PC-3 (cell line): ENCODE measurements around the gene COPG2.
"Not testable (repeated sequence)": the region's sequence is repeated elsewhere in the genome, so short reads cannot be mapped to it uniquely, and the experiment has no call there.

ENCODE experiments used
- EZH2phosphoT487 ChIP-seq: fragments of 300-600 bp; sonication (generic); IDR thresholded peaks from 2 replicates; pipeline ENCODE4 v1.6.1; 2018; ENCODE audit warnings: mild to moderate bottlenecking, antibody characterized with exemption, low read length, borderline replicate concordance
- TF ChIP-seq, protein P1 (sequence below): fragments of 300-600 bp; sonication (generic); conservative IDR thresholded peaks from 2 replicates; pipeline ENCODE4 v1.5.1; 2017; ENCODE audit warnings: antibody characterized with exemption, low read depth, mild to moderate bottlenecking, low read length

DNA sequence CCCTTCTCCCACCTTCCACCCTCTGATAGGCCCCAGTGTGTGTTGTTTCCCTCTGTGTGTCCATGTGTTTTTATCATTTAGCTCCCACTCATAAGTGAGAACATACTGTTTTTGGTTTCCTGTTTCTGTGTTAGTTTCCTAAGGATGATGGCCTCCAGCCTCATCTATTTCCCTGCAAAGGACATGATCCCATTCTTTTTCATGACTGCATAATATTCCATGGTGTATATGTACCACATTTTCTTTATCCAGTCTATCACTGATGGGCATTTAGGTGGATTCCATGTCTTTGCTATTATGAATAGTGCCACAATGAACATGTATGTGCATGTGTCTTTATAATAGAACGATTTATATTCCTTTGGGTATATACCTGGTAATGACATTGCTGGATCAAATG, 23.8 kb upstream of the COPG2 start:
- TF ChIP-seq EZH2phosphoT487, result not testable (repeated sequence)
- TF ChIP-seq, protein P1, sequence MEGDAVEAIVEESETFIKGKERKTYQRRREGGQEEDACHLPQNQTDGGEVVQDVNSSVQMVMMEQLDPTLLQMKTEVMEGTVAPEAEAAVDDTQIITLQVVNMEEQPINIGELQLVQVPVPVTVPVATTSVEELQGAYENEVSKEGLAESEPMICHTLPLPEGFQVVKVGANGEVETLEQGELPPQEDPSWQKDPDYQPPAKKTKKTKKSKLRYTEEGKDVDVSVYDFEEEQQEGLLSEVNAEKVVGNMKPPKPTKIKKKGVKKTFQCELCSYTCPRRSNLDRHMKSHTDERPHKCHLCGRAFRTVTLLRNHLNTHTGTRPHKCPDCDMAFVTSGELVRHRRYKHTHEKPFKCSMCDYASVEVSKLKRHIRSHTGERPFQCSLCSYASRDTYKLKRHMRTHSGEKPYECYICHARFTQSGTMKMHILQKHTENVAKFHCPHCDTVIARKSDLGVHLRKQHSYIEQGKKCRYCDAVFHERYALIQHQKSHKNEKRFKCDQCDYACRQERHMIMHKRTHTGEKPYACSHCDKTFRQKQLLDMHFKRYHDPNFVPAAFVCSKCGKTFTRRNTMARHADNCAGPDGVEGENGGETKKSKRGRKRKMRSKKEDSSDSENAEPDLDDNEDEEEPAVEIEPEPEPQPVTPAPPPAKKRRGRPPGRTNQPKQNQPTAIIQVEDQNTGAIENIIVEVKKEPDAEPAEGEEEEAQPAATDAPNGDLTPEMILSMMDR, result not testable (repeated sequence)
